Stimulated activated CD8-positive, alpha-beta memory T cell treated with anti-CD3 and anti-CD28 coated beads, Interleukin-15, amount 100 ng/mL, for 24 hours (primary cell): ENCODE results near the gene PHACTR3.

Source experiments
- DNase-seq: peaks from one replicate; pipeline ENCODE4 v3.0.0-alpha.2; 2020; ENCODE audit warnings: low read depth

PHACTR3 gene

GRCh38 chr20:59752101-59752586 lies 147.8 kb downstream of the PHACTR3 start:
- DNase-seq: no peak

GRCh38 chr20:59752704-59753460 lies 148.5 kb downstream of the PHACTR3 start:
- DNase-seq: no peak

GRCh38 chr20:59753836-59754235 lies 149.5 kb downstream of the PHACTR3 start:
- DNase-seq: no peak

GRCh38 chr20:59754551-59754950 lies 150.2 kb downstream of the PHACTR3 start:
- no peak for DNase-seq

- DNase-seq: no peak
Observed at GRCh38 chr20:59756241-59756640, 151.9 kb downstream of the PHACTR3 start.

GRCh38 chr20:59764037-59764436 lies 159.7 kb downstream of the PHACTR3 start:
- DNase-seq: no peak

- no peak for DNase-seq
Observed at GRCh38 chr20:59765599-59766177, 161.3 kb downstream of the PHACTR3 start.

GRCh38 chr20:59767656-59768055 lies 163.3 kb downstream of the PHACTR3 start:
- DNase-seq: no peak

- no peak for DNase-seq
Observed at GRCh38 chr20:59770270-59770669, 165.9 kb downstream of the PHACTR3 start.

- no peak for DNase-seq
Observed at GRCh38 chr20:59770851-59771250, 166.5 kb downstream of the PHACTR3 start.

GRCh38 chr20:59771506-59772372 lies 167.4 kb downstream of the PHACTR3 start:
- no peak for DNase-seq

GRCh38 chr20:59772373-59772705 lies 168.0 kb downstream of the PHACTR3 start:
- no peak for DNase-seq

- DNase-seq: no peak
Observed at GRCh38 chr20:59772931-59773913, 168.9 kb downstream of the PHACTR3 start.

GRCh38 chr20:59774204-59774641 lies 169.9 kb downstream of the PHACTR3 start:
- no peak for DNase-seq

- DNase-seq: no peak
Observed at GRCh38 chr20:59774921-59775686, 170.8 kb downstream of the PHACTR3 start.

- no peak for DNase-seq
Observed at GRCh38 chr20:59775687-59776055, 171.3 kb downstream of the PHACTR3 start.

GRCh38 chr20:59776059-59776603 lies 171.8 kb downstream of the PHACTR3 start:
- DNase-seq: no peak

GRCh38 chr20:59776626-59777330 lies 172.4 kb downstream of the PHACTR3 start:
- no peak for DNase-seq

GRCh38 chr20:59777331-59777725 lies 173.0 kb downstream of the PHACTR3 start:
- no peak for DNase-seq
